Loucy (cell line): ENCODE data around the gene SLC25A14.

Experiments
- H2AFZ ChIP-seq: fragments of 200-600 bp; sonication (generic); 2 replicates; pipeline ENCODE4 v1.6.0; 2016; ENCODE audit warnings: antibody characterized with exemption, mild to moderate bottlenecking, low read length, moderate library complexity
- H3F3A ChIP-seq: fragments of 200-600 bp; 2 replicates; pipeline ENCODE4 v1.6.0; 2016; ENCODE audit warnings: antibody characterized with exemption, low read depth, mild to moderate bottlenecking
- H3K27me3 ChIP-seq: fragments of 200-600 bp; sonication (generic); 2 replicates; pipeline ENCODE4 v1.6.1; 2014; ENCODE audit warnings: low read length, mild to moderate bottlenecking; ENCODE audit not compliant: insufficient read depth, poor library complexity, severe bottlenecking
- H3K36me3 ChIP-seq: fragments of 200-600 bp; sonication (generic); 2 replicates; pipeline ENCODE4 v1.6.1; 2016; ENCODE audit warnings: low read length; ENCODE audit not compliant: insufficient read depth
- H3K4me1 ChIP-seq: fragments of 200-600 bp; sonication (generic); 2 replicates; pipeline ENCODE4 v1.5.1; 2014; ENCODE audit warnings: low read length, mild to moderate bottlenecking; ENCODE audit not compliant: insufficient read depth, poor library complexity, severe bottlenecking
- H3K4me2 ChIP-seq: fragments of 200-600 bp; sonication (generic); 2 replicates; pipeline ENCODE4 v1.6.0; 2014; ENCODE audit warnings: antibody characterized with exemption, low read length, low read depth, mild to moderate bottlenecking; ENCODE audit not compliant: poor library complexity, severe bottlenecking
- H3K4me3 ChIP-seq: fragments of 200-600 bp; sonication (generic); 2 replicates; pipeline ENCODE4 v1.5.1; 2014; ENCODE audit warnings: low read length, mild to moderate bottlenecking, mixed read lengths; ENCODE audit not compliant: poor library complexity, severe bottlenecking
- H3K79me2 ChIP-seq: fragments of 200-600 bp; sonication (generic); 2 replicates; pipeline ENCODE4 v1.6.1; 2014; ENCODE audit warnings: low read length; ENCODE audit not compliant: insufficient read depth
- H3K9ac ChIP-seq: fragments of 200-600 bp; sonication (generic); 2 replicates; pipeline ENCODE4 v1.6.0; 2014; ENCODE audit warnings: mild to moderate bottlenecking, low read depth, low read length, moderate library complexity; ENCODE audit not compliant: poor library complexity, severe bottlenecking
- H3K9me2 ChIP-seq: fragments of 200-600 bp; sonication (generic); replicated peaks from 2 replicates; pipeline ENCODE4 v1.6.1; 2016; ENCODE audit warnings: low read depth, low read length, mixed read lengths
- H3K9me3 ChIP-seq: fragments of 200-600 bp; sonication (generic); 2 replicates; pipeline ENCODE4 v1.6.1; 2014; ENCODE audit warnings: mild to moderate bottlenecking, antibody characterized with exemption, low read length, low read depth; ENCODE audit not compliant: insufficient read depth
- H4K20me1 ChIP-seq: fragments of 200-600 bp; sonication (generic); 2 replicates; pipeline ENCODE4 v1.6.0; 2014; ENCODE audit warnings: antibody characterized with exemption, low read length, mild to moderate bottlenecking; ENCODE audit not compliant: insufficient read depth, poor library complexity, severe bottlenecking
- EZH2phosphoT487 ChIP-seq: fragments of 200-600 bp; IDR thresholded peaks from 2 replicates; pipeline ENCODE4 v1.6.1; 2018; ENCODE audit warnings: antibody characterized with exemption, mild to moderate bottlenecking, moderate library complexity, borderline replicate concordance
- TF ChIP-seq, protein P1 (sequence below): fragments of 200-600 bp; sonication (generic); conservative IDR thresholded peaks from 2 replicates; pipeline ENCODE4 v1.5.1; 2014; ENCODE audit warnings: mild to moderate bottlenecking, antibody characterized with exemption, low read length

SLC25A14 gene

DNA sequence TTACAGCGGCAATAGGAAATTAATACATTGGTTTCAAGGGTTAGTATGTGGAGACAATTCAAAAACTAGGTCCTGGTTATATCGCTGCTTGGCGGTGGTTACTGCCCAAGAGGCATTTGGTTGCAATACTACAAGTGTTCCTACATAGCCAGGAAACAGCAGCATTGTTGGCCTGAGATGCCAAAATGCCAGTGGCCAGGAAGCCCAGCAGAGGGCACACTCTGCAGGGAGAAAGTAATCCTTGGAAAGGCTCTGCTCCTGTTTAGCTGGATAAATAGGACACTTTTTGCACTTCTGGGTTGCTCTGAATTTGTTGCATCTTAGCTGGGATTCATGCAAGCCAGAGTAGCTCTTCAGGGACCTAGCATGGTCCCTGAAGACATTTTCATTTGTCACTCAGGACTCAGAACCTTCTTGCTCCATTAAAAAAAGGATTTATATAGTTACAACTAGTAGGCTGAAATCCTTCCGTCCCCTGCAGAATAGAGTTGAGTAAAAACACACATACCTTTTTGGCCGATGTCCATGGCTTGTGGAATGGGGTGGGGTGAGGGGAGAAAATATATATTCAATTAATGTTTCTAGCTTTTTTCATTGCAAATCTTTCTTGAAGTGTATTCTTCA lies 53.8 kb downstream of the SLC25A14 start:
- no peaks in the 10 kb centered on the region for H3K9me3 ChIP-seq
- H3K9ac ChIP-seq: no peak overlapping the region

GRCh38 chrX:130395341-130395740 lies 55.6 kb downstream of the SLC25A14 start:
- Histone ChIP-seq H4K20me1 (no peaks in the 10 kb centered on the region), H3K9me3 (no peaks in the 10 kb centered on the region), H3K4me3 (no peak overlapping the region), H3K79me2 (no peaks in the 10 kb centered on the region), H2AFZ (no peak overlapping the region), H3K4me2 (no peak overlapping the region), H3K27me3 (peaks cover 57% of the 10 kb centered on the region), H3K9me2 (no peaks in the 10 kb centered on the region), H3K9ac (no peak overlapping the region), H3K36me3 (no peaks in the 10 kb centered on the region), H3K4me1 (no peaks in the 10 kb centered on the region), H3F3A (no peaks in the 10 kb centered on the region)
- TF ChIP-seq EZH2phosphoT487: no peak
- TF ChIP-seq, protein P1, sequence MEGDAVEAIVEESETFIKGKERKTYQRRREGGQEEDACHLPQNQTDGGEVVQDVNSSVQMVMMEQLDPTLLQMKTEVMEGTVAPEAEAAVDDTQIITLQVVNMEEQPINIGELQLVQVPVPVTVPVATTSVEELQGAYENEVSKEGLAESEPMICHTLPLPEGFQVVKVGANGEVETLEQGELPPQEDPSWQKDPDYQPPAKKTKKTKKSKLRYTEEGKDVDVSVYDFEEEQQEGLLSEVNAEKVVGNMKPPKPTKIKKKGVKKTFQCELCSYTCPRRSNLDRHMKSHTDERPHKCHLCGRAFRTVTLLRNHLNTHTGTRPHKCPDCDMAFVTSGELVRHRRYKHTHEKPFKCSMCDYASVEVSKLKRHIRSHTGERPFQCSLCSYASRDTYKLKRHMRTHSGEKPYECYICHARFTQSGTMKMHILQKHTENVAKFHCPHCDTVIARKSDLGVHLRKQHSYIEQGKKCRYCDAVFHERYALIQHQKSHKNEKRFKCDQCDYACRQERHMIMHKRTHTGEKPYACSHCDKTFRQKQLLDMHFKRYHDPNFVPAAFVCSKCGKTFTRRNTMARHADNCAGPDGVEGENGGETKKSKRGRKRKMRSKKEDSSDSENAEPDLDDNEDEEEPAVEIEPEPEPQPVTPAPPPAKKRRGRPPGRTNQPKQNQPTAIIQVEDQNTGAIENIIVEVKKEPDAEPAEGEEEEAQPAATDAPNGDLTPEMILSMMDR: no peak

More for the DNA sequence above, 53.8 kb downstream of the SLC25A14 start:
- Histone ChIP-seq H3K4me2 (no peak overlapping the region), H3K4me3 (no peak overlapping the region), H2AFZ (no peak overlapping the region), H3K4me1 (no peaks in the 10 kb centered on the region), H4K20me1 (no peaks in the 10 kb centered on the region), H3K9me2 (no peaks in the 10 kb centered on the region), H3K27me3 (peaks cover 40% of the 10 kb centered on the region), H3K79me2 (no peaks in the 10 kb centered on the region), H3F3A (no peaks in the 10 kb centered on the region), H3K36me3 (no peaks in the 10 kb centered on the region)
- TF ChIP-seq EZH2phosphoT487: no peak
- TF ChIP-seq, protein P1: peak; percentile 59

- peak within 1 kb of the TSS; percentile 78 for H3K4me2 ChIP-seq
- H3K9me3 ChIP-seq: no peaks in the 10 kb centered on the region
- peak within 1 kb of the TSS; percentile 74 for H3K4me3 ChIP-seq
- H3K36me3 ChIP-seq: no peaks in the 10 kb centered on the region
- no peak for TF ChIP-seq EZH2phosphoT487
- TF ChIP-seq, protein P1: no peak
- peaks cover 39% of the 10 kb centered on the region for H3K27me3 ChIP-seq
- H3K79me2 ChIP-seq: peaks cover 22% of the 10 kb centered on the region
- peaks cover 5% of the 10 kb centered on the region for H3K4me1 ChIP-seq
- H3K9ac ChIP-seq: peak within 1 kb of the TSS; percentile 70
- H2AFZ ChIP-seq: peak within 1 kb of the TSS; percentile 83
- H3K9me2 ChIP-seq: no peaks in the 10 kb centered on the region
- no peaks in the 10 kb centered on the region for H3F3A ChIP-seq
- no peaks in the 10 kb centered on the region for H4K20me1 ChIP-seq
Measured at GRCh38 chrX:130401415-130402207, 61.9 kb downstream of the SLC25A14 start, which contains the start of gene RBMX2. Gene RBMX2, plus strand, starts transcription at chrX:130401987. Its CDS starts 46 bp downstream, at chrX:130402033.
